GM18511 (cell line): ENCODE measurements around the gene MAP2K2.

ENCODE experiments used
- ATAC-seq: cut with Tn5 transposase; IDR thresholded peaks from one replicate; pipeline ENCODE4 v1.9.1; 2021; ENCODE audit warnings: mild to moderate bottlenecking, moderate library complexity; ENCODE audit not compliant: unreplicated experiment

The MAP2K2 gene

DNA sequence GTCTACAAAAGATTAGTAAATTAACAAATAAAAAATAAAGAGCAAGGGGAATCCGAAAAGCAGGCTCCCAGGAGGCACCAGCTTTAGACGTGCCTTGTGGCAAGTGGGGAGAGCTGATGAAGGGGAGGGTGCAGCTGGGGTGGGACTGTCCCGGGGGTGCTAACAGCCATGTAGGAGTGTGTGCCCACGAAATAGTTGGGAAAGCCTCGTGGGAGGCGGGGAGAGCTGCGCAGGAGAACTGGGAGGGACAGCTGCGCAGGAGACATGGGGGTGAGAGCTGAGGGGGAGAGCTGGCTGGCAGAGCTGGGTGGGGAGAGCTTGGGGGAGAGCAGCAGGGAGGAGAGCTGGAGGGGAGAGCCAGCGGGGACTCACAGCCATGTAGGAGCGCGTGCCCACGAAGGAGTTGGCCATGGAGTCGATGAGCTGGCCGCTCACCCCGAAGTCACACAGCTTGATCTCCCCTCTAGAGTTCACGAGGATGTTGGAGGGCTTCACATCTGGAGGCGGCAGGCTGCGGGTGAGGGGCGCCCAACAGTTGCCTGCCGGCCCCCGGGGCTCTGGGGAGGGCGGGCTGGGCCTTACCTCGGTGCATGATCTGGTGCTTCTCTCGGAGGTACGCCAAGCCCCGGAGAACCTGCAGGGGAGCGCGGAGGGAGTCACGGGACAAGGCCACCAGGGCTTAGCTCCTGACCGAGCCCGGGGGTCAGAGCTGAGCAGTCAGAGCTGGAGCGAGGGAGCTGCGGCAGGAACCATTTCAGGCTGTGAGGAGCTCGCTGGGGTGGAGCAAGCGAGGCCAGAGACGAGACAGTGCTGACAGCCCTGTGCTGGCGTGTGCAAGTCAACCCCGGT is 23.1 kb downstream of the MAP2K2 start:
- no peak for ATAC-seq

DNA sequence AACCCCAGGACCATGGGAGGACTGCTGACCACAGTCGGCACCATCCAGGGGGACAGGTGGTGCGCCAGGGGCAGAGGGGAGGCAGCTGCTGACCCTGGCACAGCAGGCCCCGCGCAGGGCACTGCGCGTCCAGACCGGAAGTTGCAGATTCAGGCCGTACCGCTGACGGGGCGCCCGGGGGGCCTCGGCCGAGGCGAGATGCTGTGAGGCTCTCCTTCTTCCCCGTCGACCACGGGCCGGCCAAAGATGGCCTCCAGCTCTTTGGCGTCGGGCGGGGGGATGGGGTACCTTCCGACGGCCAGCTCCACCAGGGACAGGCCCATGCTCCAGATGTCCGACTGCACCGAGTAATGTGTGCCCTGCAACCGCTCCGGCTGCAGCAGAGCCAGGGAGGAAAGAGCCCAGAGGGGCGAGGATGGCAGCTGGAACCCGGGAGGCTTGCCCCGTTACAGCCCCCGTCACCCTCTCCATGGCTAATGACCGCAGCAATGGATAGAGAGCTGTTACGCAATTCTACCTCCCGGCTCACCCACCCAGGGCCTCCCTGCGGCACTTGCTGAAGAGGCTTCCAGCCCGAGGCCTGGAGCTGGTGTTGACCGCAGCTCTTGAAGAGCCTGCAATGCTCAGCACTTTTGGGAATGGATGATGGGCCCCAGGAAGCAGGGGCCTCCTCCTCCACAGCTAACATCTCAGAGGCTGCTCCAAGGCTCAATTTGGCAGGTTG is 24.7 kb downstream of the MAP2K2 start:
- ATAC-seq = no peak

GRCh38 chr19:4098493-4098892 is 25.4 kb downstream of the MAP2K2 start:
- ATAC-seq = no peak

- no peak for ATAC-seq
Observed at GRCh38 chr19:4097501-4097900, 26.4 kb downstream of the MAP2K2 start.

DNA sequence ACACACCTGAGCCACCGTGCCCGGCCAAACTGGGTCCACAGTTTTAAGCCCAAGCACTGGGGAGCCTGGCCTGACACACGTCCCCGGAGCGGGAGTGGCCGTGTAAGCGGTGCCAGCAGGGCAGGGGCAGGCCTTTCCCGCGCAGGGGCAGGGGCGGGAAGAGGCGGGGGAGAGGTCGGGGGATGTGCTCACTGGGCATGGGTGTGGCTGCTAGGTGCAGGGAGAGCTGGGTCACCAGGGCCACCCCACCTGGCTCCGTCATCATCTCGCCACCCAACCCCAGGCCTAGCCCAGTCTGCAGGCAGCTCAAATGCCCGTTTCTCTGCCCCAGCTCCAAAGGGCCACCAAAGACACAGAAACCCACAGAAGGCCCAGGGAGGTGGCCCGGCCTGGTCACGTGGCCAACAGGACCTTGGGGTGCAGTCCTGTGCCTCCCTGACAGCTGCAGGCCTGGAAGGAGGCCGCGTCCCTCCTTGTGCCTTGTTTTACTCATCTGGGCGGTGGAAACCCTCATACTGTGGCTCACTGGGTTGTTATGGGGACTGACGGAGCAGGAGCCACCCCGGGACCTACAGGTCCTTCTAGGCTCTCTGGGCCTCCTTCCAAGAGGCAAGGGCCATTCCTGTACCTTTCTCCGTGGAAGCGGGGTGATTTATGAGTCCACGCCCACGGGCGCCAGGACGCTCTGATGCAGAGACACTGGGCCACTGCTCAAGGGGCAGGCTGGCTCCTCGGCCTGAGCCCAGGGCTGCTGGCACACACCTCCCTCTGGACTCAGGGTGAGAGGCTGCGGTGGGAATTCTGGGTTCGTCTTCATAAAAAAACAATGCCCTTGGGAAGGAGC is 27.7 kb downstream of the MAP2K2 start:
- no peak for ATAC-seq

DNA sequence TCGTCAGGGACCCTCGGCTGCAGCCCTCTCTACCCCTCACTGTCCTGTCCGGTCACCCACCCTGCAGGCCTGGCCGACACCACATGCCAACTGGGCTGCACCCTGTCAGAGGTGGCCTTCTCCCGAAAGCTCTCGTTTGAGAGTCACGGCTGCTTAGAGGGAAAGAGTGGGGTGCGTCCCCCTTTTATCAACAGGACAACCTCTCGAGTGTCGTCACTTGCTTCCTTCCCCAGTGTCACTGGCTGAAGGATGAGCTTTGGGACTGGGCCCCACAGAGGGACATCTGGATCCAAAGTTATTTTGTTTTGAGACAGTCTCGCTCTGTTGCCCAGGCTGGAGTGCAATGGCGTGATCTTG is 28.5 kb downstream of the MAP2K2 start:
- ATAC-seq = no peak

- ATAC-seq = no peak
Observed at GRCh38 chr19:4094761-4095487, 29.0 kb downstream of the MAP2K2 start.

GRCh38 chr19:4094291-4094690 is 29.6 kb downstream of the MAP2K2 start:
- ATAC-seq = no peak

GRCh38 chr19:4093643-4094175 is 30.2 kb downstream of the MAP2K2 start:
- no peak for ATAC-seq

- ATAC-seq = no peak
Observed at GRCh38 chr19:4090356-4091220, 33.3 kb downstream of the MAP2K2 start.

- ATAC-seq = no peak
Observed at GRCh38 chr19:4089946-4090345, 34.0 kb downstream of the MAP2K2 start.

GRCh38 chr19:4089400-4089908 is 34.5 kb downstream of the MAP2K2 start:
- ATAC-seq = peak; percentile 65

GRCh38 chr19:4088975-4089374 is 34.9 kb downstream of the MAP2K2 start:
- ATAC-seq = peak; percentile 24

GRCh38 chr19:4087787-4088679 is 35.9 kb downstream of the MAP2K2 start:
- no peak for ATAC-seq

DNA sequence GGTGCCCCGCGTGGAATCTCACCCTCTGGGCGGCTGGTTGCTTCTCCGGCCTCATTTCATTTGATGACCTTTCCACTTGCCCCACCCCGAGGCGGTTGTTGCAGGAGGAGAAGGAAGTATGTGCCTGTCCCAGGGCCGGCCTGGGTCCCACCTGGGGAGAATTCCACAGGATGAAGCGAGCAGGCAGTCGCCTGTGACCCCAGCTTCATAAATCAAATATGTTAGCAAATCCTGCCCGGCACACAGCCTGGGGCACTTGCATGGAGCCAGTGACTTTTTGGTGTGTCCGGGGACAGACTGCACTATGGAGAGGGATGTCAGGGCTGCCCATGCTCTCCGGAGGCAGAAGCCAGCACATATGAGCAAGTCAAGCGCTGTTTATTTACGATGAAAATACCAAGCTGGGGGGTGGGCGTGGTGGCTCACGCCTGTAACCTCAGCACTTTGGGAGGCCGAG is 37.5 kb downstream of the MAP2K2 start:
- no peak for ATAC-seq

DNA sequence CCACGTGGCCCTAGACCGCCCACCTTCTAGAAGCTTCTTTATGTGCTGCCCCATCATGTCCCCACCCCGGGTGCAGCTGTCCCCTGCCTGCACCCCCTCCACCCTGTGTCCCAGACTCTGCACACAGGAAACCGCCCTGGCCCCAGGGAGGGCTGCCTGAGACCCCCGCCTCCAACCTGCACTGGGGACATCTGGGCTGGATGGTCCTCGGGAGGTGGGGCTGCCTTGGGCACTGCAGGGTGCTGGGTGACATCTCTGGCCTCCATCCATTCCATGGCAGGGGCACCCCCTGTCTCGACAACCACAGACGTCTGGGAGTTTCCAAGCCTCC is 39.4 kb downstream of the MAP2K2 start:
- no peak for ATAC-seq

DNA sequence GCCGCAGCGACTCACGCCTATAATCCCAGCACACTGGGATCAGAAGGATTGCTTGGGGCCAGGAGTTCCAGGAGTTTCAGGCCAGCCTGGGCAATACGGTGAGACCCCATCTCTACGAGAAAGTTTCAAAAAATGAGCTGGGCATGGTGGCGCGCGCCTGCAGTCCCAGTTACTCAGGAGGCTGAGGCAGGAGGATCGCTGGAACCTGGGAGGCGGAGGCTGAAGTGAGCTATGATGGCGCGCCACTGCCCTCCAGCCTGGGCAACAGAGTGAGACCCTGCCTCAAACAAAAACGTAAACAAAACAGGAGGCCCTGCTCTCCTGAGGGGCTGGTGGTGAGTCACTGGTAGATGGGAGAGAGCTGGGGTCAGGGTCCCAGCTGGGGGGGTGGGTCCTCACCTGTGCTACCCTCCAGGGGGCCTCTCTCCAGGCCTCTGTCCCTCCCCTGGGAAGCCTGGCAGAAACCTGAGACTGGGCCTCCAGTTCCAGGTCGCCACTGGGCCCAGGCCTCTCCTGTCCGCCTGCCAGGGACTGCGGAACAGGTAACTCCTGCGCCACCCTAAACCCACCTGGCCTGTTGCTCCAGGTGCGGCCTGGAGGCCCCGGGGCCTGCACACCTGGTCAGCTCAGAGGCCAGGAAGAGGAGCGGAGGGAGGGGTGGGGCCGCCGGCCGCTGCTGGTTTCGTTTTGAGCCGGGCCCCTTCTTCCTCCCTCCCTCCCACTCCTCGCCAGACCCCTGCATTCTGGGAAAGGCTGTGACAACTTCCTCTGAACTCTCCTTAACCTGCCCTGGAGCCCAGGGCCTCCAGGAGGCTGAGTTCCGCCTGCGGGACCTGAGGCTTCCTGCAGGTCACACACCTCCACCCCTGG is 40.0 kb downstream of the MAP2K2 start:
- ATAC-seq = no peak
